Measurements from ENCODE around the gene TOGARAM2.
"Not testable (repeated sequence)": the region's sequence is repeated elsewhere in the genome, so short reads cannot be mapped to it uniquely, and the experiment has no call there.

TOGARAM2 gene

DNA sequence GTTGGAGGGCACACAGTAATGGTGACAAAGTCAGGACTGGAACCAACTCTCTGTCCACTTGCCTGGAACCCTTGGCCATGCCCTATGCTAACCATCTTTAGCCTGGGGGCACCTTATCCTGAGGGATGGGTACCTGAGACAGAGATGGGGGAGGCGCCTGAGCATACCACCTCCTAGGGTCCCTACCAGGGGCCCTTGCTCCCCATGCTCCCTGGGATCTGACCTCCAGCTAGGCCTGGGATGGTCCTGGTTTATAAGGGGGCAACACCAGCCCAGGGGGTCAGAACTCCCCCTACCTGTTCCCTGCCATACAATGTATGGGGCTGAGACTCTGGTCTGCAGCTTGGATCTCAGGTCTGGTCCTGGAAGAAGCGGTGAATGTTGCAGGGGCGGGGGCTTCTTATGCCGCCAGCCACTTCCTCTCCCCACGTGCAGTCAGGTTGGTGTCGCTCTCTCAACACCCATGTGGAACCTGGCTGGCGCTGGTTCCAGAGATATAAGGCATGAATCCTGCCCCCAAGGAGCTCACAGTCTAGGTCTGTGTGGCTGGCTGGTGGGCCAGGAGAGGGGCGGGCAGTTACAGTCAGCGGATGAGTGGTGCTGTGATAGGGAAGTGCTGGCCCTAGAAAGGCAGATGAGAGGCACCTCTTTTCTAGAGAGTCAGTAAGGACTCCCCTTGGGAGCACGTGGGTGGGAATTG, 3.8 kb upstream of the TOGARAM2 start:
- no peak for DNase-seq

DNA sequence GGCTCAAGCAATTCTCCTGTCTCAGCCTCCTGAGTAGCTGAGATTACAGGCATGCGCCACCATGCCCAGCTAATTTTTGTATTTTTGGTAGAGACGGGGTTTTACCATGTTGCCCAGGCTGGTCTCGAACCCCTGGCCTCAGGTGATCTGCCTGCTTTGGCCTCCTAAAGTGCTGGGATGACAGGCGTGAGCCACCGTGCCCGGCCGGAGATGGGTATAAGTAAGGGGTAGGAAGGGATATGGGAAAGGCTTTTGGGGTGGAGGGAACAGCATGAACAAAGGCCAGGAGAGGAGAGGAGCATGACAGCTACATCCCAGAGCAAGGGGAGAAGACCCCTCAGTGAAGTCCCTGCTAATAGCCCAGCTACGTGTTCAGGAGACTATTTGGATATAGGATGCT, 3.1 kb upstream of the TOGARAM2 start:
- not testable (repeated sequence) for DNase-seq

DNA sequence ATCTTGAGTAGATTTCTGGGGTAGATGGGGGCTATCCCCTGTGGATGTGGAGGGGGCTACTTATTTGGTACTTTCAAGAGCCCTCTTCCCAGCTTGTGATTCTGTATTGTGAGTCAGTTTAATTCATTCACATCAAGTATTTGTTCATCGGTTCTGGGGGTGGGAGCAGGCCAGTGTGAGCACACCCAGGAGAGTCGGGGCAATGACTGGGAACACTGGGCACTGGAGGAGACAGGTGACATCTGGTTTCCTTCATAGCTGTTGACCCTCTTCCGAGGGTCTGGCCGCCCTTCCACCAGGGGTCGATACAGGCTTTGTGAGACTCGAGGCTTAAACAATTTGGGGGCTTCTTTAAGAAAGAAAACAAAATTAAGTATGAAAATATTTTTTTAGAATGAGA, 2.5 kb upstream of the TOGARAM2 start:
- DNase-seq = no peak

DNA sequence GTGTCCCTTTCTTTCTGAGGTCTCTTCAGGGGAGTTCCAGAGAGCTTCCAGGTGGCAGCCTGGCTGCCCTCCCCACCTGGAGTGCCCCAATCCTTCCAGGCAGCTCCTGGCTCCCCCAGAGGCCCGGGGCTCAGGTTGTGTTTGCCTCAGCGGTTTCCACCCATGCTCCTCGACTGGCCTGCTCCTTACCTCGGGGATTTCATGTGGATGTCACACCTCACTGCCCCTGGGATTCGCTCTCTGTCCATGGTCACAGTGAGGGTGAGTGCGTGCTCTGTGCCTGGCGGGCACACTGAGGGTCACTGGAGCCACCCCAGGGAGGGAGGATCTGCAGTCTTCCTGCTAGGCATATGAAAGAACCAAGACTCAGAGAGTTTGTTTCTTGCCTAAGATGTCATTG, 2.1 kb upstream of the TOGARAM2 start:
- DNase-seq = no peak

- DNase-seq = no peak
Observed at GRCh38 chr2:28979576-28980366, 1.3 kb upstream of the TOGARAM2 start.

- no peak for DNase-seq
Observed at GRCh38 chr2:28980368-28981015, 606 bp upstream of the TOGARAM2 start.

GRCh38 chr2:28981620-28982376, 700 bp downstream of the TOGARAM2 start:
- no peak for DNase-seq

GRCh38 chr2:28982381-28982950, 1.4 kb downstream of the TOGARAM2 start:
- DNase-seq = no peak

- no peak for DNase-seq
Observed at GRCh38 chr2:28986429-28986828, 5.3 kb downstream of the TOGARAM2 start.

DNA sequence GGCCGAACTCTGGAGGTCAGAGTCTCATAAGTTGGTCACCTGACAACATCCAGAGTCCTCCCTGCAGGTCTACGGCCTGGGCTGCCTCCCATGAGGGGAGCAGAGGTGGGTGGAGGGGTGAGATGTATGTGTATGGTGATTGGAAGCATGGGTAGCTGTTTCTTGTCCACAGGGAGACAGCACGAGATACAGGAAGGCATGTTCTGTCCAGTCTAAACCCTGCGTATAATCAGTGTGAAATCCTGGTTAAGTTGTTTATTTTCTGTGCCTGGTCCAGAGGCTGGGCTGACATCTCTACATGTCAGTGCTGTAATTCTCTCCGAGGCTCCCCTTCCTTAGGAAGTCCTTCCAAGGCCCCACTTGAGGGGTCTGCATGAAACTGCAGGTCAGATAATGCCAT, 8.9 kb downstream of the TOGARAM2 start:
- no peak for DNase-seq

GRCh38 chr2:28990445-28990844, 9.3 kb downstream of the TOGARAM2 start:
- no peak for DNase-seq

DNA sequence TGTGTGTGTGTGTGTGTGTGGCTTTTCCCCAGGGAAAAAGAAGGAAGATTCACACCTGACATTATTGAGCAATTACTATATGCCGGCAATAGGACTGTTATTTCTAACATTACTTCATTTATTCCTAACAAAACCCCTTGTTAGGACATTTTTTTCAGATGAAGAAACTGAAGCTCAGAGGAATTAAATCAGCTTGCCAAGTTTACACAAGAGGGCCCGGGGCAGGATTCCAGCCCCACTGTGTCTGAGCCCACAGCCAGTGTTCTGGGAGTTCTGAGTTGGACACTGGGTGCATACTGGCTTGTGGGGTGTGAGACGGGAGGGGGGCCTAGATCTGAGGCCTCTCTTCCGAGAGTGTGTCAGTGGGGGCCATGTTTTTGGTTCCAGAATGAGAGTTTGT, 9.9 kb downstream of the TOGARAM2 start:
- no peak for DNase-seq

GRCh38 chr2:28991460-28991859, 10.4 kb downstream of the TOGARAM2 start:
- no peak for DNase-seq

DNA sequence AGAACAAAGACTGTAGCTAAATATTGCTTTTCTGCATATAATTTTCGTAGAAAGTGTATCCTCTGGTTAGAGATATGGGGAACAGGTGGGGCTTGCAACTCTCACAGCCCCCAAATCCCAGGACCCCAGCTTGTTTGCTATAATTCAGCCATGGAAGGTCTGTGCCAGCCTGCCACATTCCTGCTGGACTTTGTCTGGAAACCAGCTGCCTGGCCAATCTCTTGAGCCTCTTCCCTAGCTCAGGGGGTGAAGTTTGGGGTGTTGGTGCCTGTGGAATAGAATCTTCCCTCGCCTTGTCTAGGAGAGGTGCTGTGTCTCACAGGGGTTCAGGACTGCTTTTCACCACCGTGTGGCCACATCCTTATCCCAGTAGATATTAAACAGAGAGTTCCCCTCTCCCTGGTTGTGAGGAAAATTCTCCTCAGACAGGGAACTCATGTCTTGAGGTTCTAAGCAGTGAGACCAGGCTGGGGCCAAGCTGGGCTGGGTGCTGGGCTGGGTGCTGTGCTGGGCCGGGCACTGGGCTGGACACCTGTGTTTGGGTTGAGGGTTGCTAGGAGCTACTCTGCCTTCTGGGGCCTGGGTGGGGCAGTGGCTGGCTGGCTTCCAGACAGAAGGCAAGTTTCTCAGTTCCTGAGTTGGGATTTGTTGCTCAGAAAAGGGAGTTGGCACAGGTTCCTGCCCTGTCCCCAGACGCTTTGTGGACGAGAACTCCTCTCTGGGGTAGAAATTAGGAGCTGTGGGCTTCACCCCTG, 12.3 kb downstream of the TOGARAM2 start:
- DNase-seq = no peak

DNA sequence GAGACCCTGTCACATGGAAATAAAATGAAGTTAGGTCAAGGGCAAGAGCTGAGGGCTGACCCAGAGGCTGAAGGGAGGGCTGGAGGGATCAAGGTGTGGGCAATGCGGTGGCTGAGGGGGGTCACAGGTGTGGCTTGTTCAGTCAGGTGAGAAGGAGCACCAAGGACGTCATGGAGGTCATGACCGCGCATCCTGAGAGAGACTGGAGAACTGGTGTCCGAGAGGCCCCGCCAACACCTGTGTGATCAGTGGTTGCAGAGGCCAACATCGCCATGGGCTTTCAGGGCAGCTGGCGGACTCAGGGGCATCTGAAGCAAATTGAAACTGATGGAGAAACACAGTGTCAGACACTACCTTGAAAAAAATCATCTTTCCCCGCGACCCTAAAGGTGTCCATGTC, 13.0 kb downstream of the TOGARAM2 start:
- DNase-seq = no peak

- no peak for DNase-seq
Observed at GRCh38 chr2:28994679-28995078, 13.6 kb downstream of the TOGARAM2 start.

DNA sequence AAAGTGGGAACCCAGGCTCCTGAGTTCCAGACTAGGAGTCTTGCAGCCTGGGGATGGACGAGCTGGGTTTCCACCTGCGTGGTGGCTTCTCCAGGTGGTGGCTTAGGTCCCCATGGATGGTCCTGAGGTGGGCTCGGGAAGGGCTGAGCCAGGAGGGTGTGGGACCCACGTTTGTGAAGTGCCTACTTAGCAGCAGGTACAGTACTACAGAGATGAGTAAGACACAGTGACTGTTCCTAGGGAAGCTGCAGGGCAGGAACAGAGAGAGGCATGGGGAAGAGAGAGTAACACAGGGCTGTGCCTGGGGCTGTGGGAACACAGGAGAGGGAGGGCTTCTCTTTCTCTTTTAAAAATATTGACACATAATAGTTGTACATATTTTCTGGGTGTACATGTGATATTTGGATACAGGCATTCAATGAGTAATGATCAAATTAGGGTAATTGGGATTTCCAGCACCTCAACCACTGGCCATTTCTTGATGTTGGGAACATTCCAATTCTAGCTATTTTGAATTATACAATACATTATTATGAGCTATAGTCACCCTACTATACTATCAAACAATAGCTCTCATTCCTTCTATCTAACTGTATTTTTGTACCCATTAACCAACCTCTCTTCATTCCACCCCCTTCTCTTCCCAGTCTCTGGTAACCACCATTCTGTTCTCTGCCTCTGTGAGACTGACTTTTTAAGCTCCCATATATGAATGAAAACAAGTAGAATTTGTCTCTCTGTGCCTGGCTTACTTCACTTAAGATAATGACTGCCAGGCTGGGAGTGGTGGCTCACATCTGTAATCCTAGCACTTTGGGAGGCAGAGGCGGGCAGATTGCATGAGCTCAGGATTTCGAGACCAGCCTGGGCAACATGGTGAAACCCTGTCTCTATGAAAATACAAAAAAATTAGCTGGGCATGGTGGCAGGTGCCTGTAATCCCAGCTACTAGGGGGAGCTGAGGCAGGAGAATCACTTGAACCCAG, 15.0 kb downstream of the TOGARAM2 start:
- no peak for DNase-seq

GRCh38 chr2:28997237-28997846, 16.2 kb downstream of the TOGARAM2 start:
- DNase-seq = no peak

- DNase-seq = no peak
Observed at GRCh38 chr2:28997847-28998735, 17.0 kb downstream of the TOGARAM2 start.
